Stimulated activated CD4-positive, alpha-beta T cell treated with anti-CD3 and anti-CD28 coated beads, Interleukin-15, amount 100 ng/mL, for 48 hours (primary cell): ENCODE results near the gene FCAMR.
A peak's percentile ranks its signal among the peaks of the same experiment; 100 is the strongest.

Source experiments
- DNase-seq, 2 donors: peaks; one replicate each; pipeline ENCODE4 v3.0.0-alpha.2; 2020; ENCODE audit warnings: low read depth in 2 of 2

Gene FCAMR

DNA sequence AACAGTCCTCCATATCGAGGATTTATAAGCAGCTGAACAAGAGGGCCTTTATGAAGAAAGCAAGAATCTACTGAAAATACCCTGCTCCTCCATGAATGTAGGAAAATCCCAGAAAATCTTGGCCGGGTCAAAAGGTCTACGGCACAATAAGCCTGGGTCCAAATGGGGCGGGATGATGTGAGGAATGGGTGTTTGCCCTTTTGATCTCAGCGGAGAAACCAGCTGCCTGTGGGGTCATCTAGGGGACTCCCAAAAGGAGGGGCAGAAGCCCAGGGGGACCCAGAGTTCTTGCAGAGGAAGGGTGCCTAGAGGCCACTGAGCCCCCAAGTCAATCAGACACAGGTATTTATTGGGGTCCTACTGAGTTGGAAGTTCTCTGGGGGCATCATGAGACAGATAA is 12.6 kb downstream of the FCAMR start:
- no peak for DNase-seq

DNA sequence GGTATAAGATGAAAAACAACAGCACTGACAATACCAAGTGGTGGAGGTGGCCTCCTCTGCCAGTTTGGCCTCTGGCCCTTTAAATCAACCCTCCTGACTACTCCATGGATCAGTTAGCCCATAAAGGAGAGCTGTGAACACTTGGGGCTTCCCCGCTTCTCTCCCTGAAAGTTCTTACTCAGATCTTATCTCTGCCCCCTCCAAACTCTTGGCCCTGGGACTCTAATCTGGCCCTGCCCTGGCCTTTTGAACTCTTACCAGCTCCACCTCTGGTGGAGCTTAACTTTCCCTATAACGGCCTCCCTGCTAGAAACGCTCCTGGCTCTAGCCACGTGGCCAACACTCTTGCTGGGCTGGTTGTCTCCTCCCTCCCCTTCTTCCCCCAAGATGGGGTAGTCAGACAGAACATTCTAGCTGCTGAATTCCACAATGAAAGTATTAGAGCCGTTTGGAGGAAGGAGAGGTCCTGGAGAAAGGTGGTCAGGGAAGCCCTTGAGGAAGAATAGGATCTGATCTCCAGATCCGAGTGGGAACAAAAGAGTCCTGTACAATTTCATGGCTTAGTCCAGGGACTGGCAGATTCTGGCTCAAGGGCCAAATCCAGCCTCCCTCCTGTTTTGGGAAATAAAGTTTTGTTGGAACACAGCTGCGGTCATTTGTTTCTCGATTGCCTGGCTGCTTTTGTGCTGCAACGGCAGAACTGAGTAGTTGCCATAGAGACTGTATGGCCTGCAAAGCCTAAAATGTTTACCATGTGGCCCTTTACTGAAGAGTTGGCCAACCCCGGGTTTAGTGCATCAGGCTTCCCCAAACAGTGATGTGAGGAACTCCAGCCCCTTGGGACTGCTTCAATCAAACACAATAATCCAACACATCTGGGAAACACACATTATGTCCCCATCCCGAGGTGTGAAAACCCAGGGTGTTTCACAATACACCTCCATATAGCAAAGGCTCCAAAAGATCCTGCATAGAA is 14.5 kb downstream of the FCAMR start:
- DNase-seq = no peak

DNA sequence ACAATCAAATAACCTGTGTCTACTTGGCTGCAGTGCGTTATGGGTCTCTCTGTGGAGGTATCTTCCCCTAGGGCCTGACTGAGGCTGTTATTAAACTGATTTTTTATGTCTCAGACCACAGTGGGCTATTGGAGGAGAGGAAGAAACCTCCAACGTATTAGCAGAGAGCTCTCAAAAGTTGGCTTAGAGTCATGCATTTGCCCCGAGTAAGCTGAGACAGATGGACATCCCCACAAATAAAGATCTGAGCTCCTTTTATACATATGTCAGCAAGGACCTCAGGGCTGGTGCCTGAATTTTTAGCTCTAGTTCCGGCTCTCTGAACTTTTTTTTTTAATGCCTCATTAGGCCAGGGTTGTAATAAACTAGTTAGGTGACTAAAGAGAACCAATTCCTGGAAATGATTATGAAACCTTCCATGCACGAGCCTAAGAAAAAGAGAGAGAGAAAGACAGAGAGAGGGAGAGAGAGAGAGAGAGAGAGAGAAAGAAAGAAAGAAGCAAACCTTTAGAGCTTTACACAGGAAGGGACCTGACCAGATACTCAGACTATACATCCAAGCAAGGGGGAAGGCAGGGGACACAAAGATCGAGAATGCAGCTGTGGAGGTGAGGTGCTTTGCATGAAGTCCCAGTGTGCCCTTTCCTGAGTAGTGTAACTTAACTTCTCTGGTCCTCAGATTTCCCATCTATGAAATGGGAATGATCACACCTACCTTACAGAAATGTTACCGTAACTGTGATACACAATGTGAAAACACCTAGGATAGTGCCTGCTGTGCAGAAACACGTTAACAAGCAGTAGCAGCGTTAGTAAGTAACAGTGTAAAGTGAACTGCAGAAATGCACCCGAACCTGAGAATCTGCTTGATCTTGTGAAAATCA is 15.6 kb downstream of the FCAMR start:
- DNase-seq = no peak

DNA sequence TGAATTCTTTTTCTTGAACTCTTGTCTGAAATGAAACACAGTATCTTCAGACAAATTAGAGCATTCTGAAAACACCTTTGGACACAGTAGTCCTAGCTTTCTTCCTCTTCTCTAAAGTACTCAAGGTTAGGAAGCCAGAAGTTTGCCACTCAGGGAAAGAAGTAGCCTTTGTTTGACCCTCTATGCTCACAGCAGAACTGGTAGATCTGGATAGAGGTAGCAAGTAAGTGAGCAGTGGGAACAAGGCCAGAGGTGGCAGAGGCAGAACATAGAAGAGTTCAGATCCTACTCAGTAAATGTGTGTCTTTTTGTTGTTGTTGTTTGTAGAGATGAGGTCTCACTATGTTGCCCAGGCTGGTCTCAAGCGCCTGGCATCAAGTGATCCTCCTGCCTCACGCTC is 16.6 kb downstream of the FCAMR start:
- DNase-seq = no peak

DNA sequence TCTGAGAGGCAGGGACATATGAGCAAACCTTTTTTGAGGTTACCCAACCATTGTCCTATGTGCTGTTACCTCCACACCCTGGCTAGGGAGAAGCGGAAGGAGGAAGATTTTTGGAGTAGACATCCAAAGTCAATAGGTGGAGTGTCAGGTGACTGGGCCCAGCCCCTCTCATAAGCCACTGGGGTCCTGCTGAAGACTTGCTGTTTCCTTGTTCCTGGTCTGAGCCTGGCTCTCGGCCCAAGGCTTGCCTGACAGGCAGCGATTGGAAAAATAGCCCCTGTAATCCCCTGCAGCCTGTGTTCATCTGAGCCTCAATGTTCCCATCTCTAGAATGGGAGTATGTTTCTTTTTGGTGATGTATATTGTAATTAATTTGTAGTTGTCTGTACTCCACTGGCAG is 17.1 kb downstream of the FCAMR start:
- DNase-seq = no peak

DNA sequence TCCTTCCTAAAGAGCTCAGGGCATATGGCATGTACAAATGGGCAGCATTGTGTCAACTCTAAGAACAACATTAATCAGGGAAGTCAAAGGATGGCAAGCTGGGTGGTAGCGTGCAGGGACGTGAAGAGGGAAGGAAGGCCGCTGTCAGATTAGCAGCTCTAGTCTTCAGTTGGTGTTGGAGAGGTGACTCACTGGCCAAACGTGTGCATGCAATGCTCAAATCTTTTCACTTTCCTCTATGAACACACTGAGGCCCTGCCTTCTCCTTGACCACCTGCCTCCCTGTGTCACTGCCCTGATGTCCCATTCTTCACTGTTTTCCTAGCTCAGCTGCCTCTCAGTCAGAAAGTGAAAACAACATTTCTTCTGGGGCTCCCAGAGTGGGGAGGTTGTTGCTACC is 18.1 kb downstream of the FCAMR start:
- DNase-seq = no peak

DNA sequence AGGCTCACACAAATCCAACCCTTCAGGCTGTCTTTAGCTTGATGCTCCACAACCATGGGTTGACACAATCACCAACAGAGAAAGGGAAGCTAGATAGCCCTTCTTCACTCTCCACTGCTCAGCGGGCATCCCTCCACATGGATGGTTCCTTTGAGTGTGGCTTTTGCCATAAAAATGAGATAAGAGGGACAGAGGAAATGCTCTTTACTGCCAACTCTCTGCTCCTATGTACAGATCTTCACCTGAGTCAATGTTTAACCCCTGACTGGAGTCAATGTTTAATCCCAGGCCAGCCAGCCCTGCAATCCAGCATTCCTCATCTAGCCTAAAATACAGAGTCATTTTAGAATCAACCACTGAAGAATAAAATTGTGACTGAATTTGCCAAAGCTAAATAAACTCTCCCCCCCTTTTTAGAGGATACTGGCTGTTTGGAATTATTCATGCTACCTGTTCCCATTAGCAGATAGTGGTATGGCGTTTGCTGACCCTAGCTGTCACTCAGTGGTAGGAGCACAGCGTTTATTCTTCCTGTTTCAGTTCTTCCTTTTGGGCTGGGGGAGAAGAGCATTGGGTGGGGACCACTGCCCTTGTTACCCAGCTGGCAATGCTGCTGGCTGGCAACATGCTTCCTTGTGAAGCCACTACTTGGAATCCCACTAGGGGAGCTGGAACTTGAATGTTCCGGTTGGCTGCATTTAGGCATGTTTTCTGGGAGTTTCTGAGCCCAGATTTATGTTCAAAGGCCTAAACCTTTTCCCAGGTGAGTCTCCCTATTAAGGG is 18.8 kb downstream of the FCAMR start:
- no peak for DNase-seq

DNA sequence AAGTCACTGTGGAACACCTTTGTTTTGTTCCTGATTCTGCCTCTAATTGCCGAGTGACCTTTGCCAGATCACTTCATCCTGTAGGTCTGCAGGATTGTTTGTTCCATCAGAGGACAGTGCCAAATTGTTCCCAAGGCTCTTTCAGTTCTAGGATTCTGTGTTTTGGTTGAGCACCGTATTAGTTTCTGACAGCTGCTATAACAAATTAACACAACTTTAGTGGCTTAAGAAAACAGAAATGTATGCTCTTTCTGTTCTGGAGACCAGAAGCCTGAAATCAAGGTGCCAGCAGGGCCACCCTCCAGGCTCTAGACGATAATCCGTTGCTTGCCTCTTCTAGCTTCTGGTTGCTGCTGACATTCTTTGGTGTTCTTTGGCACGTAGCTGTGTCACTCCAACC is 20.6 kb downstream of the FCAMR start:
- DNase-seq = no peak

DNA sequence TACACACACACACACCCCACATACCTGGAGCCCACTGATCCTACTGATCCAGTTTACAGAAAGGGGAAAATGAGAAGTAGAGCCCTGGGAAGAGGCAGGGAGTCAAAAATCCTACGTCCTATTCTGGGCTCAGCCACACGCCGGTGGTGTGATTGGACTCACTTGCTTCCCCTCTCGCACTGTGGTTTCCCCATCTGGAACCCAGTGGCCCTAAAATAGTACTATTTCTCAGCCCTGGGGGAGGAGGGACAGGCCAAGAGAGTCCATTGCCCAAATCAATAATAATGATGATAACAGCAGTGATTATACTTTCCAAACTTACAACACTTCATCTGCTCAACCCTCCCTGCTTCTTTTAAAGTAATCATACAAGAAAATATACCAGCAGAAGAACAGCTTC is 21.1 kb downstream of the FCAMR start:
- DNase-seq = no peak

DNA sequence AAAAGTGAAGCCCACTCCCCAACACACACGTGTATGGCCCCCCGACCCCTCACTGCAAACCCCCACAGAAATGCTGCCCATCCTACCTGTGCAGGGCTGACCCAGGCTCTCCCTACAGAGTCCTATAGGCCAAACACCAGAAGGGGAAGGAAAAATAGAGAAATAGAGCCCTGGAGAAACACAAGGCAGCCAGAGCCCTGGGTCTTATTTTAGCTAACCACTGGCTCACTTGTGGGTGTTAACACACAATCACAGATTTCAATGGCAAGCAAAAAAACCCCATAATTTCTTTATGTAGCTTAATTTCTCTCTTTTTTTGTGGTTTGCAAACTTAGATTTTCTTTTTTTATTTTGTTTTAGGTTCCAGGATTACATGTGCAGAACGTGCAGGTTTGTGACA is 23.0 kb downstream of the FCAMR start:
- DNase-seq = no peak

DNA sequence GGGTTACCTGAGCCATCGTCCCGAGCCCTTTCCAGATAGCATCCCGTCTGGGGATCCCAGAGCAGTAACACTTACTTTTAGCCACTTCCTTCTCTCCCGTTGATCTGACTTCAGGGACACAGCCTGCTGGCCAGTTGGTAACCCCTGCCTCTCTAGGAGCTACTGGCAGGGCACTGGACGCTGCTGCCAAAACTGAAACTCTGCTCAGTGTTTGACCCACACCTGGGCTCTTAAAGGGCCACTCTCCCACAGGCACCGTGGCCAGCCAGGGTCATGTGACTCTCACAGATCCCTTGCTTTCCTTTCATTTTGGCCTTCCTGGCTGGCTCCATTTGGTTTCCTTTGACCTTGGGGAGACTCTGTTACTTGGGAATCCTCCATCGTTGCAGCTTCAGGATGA is 24.0 kb downstream of the FCAMR start, which contains the start of gene PIGR:
TSS of gene PIGR (minus strand) at position 206 of the 400 bp plus-strand sequence. CDS start 5,935 bp downstream, outside the sequence.
- no peak for DNase-seq

DNA sequence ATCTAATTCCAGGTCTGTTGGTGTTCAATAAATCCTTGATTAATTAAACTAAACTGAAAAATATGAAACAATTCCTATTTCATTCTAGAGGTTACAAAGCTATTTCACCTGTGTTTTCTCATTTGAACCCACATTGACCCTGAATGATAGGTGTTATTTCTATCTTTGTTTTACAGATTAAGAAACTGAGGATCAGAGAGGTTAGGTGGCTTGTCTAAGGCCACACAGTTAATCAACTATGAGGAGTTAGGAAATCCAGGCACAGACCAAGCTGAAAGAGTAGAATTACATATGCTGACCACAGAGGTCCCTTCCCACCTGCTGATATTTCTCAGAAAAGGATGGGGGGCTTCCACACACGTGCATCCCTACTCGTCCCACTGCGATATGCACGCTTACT is 24.5 kb downstream of the FCAMR start:
- no peak for DNase-seq

DNA sequence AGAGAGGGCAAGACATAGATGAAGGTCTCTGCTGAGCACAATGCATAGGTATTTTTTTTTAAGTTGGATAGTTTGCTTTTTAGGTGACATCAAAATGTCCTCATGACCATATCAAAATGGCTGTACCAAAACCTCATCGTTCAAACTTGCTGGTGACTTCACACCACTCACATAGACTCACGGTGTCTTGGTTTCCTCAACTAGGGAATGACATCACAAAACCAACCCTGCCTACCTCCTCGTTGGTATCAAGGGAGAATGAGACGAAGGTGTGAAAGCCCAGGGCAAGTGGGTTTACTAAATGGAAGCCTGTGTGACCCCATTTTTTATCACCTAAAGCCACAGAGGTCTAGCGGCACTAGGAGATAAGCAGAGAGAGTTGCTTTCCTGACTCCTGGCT is 25.6 kb downstream of the FCAMR start:
- DNase-seq = no peak

DNA sequence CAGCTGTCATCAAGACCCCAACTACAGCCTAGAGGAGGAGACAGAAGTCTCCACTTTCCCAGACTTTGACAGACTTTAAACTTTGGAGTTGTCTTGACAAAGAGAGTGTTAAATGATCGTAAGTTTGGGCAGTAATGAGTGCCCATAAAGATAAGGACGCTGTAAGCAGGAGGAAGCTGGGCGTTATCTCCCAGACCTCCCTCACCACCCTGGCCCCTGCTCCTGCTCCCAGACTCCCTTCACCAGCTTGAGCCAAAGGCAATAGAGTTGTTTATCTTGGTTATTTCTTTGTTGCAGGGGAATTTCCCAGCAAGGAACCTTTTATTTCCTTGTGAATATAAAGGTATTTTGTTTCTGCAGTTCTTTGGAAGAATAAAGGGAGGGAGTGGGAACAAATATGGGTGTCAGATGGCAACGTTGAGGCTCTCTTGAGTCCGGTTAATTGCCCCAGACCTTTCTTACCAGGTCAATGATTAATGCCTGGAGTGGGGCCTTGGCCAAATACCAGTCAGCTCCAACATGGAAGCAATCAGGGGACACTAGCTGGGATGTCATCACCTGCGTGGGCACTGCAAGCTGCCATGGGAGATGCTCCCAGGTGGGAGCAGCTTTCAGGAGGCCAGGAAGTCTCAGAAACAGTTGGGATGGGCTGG is 28.4 kb downstream of the FCAMR start:
- no peak for DNase-seq

DNA sequence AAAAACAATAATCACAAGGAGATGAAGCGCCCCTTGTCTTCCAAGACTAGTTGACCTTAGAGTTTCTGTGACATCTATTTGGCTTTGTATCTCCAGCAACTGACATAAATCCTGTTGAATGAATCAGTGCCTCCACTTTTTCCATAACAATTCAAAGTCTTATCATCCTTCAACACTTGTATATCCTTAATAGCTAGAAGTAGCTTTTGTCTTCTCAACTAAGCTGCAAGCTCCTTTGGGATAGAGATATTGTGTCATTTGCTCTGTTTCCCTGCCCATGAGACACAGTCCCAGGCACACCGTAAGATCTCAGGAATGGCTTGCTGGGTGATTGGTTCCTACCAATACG is 29.7 kb downstream of the FCAMR start:
- DNase-seq = no peak

DNA sequence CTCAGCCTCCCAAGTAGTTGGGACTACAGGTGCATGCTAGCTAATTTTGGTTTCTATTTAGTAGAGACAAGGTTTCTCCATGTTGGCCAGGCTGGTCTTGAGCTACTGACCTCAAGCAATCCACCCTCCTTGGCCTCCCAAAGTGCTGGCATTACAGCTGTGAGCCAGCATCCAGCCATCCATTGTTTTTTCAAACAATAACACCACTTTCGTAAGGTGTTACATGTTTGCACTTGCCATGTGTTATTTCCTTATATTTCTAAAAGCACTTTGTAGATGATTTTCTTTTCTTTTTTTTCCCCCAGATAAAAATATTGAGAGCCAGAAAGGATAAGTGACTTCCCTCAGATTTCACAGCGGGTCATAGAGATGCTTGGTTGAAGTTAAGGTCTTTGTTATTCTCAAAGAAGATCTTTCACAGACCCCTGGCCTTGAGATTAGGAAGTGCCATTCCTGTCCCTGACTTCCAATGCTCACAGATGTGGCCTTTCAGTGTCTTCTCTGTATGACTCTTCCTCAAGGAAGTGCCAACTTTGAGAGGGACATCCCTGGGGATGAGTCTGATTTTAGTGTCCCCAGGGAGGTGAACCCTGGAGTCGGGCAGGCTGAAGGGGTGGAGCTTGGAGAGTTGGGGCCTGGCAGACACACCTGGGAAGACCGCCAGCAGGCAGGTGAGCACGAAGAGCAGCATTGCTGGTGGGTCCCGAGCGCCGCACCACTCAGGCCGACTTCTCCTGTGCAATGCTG is 30.2 kb downstream of the FCAMR start:
- DNase-seq = no peak

DNA sequence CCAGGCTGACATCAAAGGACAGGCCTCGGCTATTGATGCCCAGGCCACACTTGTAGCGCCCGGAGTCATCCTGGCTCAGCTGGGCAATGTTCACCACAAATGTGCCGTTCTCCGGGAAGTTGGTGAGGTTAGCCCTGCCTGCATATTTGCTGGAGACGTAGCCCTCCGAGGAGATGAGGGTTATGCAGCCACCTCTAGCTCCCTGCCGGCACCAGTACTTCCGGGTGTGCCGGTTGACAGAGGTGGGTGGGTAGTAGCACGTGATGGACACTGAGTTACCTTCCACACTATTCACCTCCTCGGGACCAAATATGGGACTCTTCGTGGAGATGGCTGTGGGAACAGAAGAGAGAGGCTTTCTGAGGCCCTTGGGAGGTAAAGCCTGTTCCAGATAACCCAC is 31.1 kb downstream of the FCAMR start:
- no peak for DNase-seq

DNA sequence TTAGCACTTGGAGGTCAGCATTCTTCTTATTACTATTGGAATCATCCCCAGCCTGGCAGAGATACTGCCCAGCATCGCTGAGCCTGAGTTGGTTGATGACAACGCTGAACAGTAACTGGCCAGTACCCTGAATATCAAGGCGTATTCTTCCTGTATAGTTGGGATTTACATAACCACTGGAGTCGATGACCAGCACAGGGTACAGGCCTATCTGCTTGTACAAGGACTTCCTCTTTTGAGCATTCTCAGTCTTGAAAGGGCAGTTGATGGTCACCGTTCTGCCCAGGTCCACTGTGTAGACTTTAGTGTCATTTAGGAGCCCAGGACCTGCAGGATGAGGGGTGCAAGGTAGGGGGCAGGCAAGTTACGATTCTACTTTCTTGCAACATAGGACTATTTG is 32.8 kb downstream of the FCAMR start:
- DNase-seq = no peak

DNA sequence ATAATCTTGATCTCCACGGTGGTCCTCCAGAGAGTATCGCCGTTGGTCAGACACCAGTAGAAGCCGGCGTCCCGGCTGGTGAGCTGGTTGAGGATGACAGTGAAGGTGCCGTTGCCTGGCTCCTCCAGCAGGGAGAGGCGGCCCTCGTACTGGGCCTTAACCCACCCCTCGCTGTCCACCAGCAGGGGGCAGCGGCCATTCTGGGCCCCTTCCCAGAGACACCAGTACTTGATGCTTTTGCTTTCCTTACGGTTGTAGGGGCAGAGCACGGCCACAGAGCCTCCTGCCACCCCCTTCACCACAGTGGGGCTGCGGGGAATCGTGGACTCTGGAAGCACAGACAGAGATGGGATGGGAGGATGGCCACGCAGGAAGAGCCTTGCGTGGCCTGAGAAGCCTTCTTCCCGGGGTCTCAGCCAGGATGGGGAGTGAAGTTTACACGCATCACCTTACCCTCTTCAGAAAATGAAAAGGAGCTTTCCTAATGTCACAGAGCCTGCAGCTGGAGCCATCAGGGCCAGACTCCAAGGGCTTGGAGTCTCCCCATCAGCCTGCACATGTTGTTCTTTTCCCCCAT is 34.7 kb downstream of the FCAMR start:
- DNase-seq = peak; percentile 42 to 46

DNA sequence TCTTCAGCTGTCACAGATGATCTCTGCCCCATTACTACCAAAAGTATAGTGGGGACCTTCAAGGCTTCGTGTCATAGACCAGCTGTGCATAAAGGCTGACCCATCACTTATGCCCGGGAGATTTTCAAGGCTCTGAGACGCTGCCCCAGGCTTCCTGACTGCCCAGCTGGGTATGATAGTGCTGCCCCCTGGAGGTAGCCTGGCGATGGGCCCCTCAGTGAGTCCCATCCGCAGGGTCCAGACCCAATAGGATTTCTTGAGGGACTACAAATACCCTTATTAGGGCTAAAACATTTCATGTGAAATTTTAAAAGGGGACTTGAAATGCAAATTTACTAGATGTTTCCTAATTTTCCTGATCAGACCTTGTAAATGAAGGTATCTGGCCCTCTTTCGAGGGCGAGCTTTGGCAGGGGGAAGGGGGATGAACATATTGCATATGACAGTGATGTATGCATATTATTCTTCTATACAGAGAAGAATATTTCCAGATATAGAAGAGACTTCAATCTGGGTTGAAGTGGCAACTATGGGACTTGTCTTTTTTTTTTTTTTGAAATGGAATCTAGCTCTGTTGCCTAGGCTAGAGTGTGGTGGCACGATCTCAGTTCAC is 36.8 kb downstream of the FCAMR start:
- DNase-seq = peak; percentile 45 to 68
